Naive thymus-derived CD4-positive, alpha-beta T cell (primary cell): Measurements from ENCODE around the gene HDAC10. TPM values are rescaled to one million over a fixed set of nuclear protein-coding genes. Genes with fewer than 3 reads are reported as not detected.

Experiments used
- ATAC-seq: fragments of 150-1000 bp; cut with Tn5 transposase; 2 replicates; pipeline ENCODE4 v1.10.0; 2021; ENCODE audit warnings: mild to moderate bottlenecking, moderate library complexity
- CTCF ChIA-PET: fragments of 350-600 bp; sonication (Branson Sonifier 250); formaldehyde crosslinking; loops from one replicate; lab custom pipeline; 2021; ENCODE audit warnings: antibody characterized with exemption; lab: Charles Lee
- POLR2A ChIA-PET: fragments of 350-600 bp; sonication (Branson Sonifier 250); formaldehyde crosslinking; loops from one replicate; lab custom pipeline; 2021; ENCODE audit warnings: antibody characterized with exemption, inconsistent platforms; lab: Charles Lee
- DNase-seq, 9 donors: peaks; one replicate each; pipeline versions ENCODE4 v3.0.0 to v3.0.0-alpha.2; 2020 to 2022; ENCODE audit warnings: mixed read lengths in 1 of 9
- H3K27ac ChIP-seq: one replicate; pipeline ENCODE4 v1.7.0; 2013; ENCODE audit warnings: mild to moderate bottlenecking, low read depth, low read length, moderate library complexity
- H3K27me3 ChIP-seq, 2 donors: one replicate each; pipeline ENCODE4 v1.7.0; 2013; ENCODE audit warnings: low read length in 2 of 2, mild to moderate bottlenecking in 2 of 2, moderate library complexity in 2 of 2; ENCODE audit not compliant: control insufficient read depth in 2 of 2, insufficient read depth in 2 of 2
- H3K36me3 ChIP-seq, 3 experiments: 1 replicate in 2 of 3; 2 replicates in 1 of 3; pipeline ENCODE4 v1.7.0; 2013; ENCODE audit warnings: low read length in 3 of 3, mild to moderate bottlenecking in 3 of 3, moderate library complexity in 1 of 3; ENCODE audit not compliant: insufficient read depth in 3 of 3, control insufficient read depth in 2 of 3
- H3K4me1 ChIP-seq, 2 donors: one replicate each; pipeline ENCODE4 v1.7.0; 2013; ENCODE audit warnings: low read length in 2 of 2, mild to moderate bottlenecking in 2 of 2, moderate library complexity in 1 of 2; ENCODE audit not compliant: control insufficient read depth in 2 of 2, insufficient read depth in 2 of 2
- H3K4me3 ChIP-seq: 2 replicates; pipeline ENCODE4 v1.7.0; 2013; ENCODE audit warnings: mild to moderate bottlenecking, low read length
- H3K9me3 ChIP-seq, 3 experiments: 1 replicate in 2 of 3; 2 replicates in 1 of 3; pipeline ENCODE4 v1.7.0; 2013; ENCODE audit warnings: low read length in 3 of 3; ENCODE audit not compliant: control insufficient read depth in 2 of 3
- H3K27ac Mint-ChIP-seq, 9 donors: one replicate each; pipeline ENCODE4 v1.8.0; 2020 to 2022; ENCODE audit warnings: mixed read lengths in 9 of 9, mild to moderate bottlenecking in 8 of 9, moderate library complexity in 5 of 9, inconsistent platforms in 2 of 9
- H3K27me3 Mint-ChIP-seq, 5 donors: one replicate each; pipeline ENCODE4 v1.8.0; 2021 to 2022; ENCODE audit warnings: mixed read lengths in 5 of 5, mild to moderate bottlenecking in 1 of 5
- H3K36me3 Mint-ChIP-seq, 5 donors: one replicate each; pipeline ENCODE4 v1.8.0; 2020 to 2022; ENCODE audit warnings: mixed read lengths in 5 of 5, mild to moderate bottlenecking in 3 of 5, inconsistent platforms in 1 of 5
- H3K4me1 Mint-ChIP-seq, 7 donors: one replicate each; pipeline ENCODE4 v1.8.0; 2020 to 2022; ENCODE audit warnings: mixed read lengths in 7 of 7, mild to moderate bottlenecking in 3 of 7, inconsistent platforms in 1 of 7
- H3K4me3 Mint-ChIP-seq, 10 donors: one replicate each; pipeline ENCODE4 v1.8.0; 2020 to 2022; ENCODE audit warnings: mild to moderate bottlenecking in 10 of 10, mixed read lengths in 10 of 10, moderate library complexity in 6 of 10, inconsistent platforms in 2 of 10
- H3K9me3 Mint-ChIP-seq, 11 donors: one replicate each; pipeline ENCODE4 v1.8.0; 2020 to 2022; ENCODE audit warnings: mixed read lengths in 11 of 11, mild to moderate bottlenecking in 4 of 11, inconsistent platforms in 1 of 11, moderate library complexity in 1 of 11
- intact Hi-C, 2 donors: fragments of 100-400 bp; cut with micrococcal nuclease; formaldehyde crosslinking; loops; one replicate each; pipeline ENCODE4 v1.15.1; 2023
- polyA plus RNA-seq, 2 donors: library from polyadenylated mRNA; unstranded; fragments of 300-500 nt; fragmentation: Illumina TruSeq; gene quantifications; one replicate each; pipeline ENCODE4 v1.2.3, GENCODE V29; 2021
- total RNA-seq, 6 experiments: library from RNA in 5 of 6; stranded (reverse) in 5 of 6; gene quantifications; 1 replicate in 5 of 6; 2 replicates in 1 of 6; pipeline ENCODE4 v1.2.3 and lab custom pipeline; 2021 to 2026

The HDAC10 gene
- total and polyA plus RNA-seq, 7 experiments from 2014 or later: 7.1 to 139 (median 98.7) TPM

DNA sequence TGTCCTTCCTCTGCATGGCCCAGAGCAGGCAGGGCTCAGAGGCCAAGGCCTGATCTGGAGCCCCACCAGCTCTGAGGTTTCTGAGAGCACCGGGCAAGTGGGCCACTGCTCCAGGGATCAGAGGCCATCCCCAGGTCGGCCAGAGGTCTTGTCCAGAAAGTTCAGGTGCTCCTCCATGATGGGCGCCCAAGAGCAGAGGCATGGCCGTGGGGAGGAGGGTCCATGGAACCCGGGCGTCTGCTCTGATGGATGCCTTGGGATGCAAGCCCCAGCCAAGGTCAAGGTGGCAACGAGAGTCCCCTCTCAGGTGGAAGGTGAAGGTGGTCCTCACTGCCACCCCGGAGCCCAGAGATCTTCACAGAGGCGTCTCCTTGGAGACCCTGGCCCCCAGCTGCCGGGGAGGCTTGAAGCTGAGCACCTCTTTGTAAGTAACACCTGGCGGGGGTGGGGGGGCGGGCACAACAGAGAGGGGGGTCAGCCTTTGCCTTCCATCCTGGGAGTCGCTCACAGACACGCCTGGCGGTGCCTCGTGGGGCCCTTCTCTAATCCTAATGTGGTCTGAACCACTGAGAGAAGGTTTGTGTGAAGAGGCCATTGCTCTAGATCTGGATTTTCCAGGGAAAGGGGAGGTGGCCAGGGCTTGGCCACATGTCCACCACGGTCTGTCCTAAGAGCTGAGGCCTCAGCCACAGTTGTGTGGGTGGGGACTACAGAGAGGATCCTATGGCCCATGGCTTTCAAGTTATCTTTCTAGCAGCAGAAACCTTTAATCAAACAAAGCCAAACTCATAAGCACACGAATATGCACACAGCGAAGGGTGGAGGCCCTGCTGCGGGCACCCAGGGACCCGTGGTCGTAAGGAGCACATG lies 2.2 kb upstream of the HDAC10 start:
- H3K4me1 ChIP-seq: peaks cover 15 to 24% of the 10 kb centered on the region in 2 donors
- Mint-ChIP-seq H3K36me3 (peaks cover 0 to 1% (median 0%) of the 10 kb centered on the region in 5 donors), H3K4me3 (no peak overlapping the region), H3K27ac (peak overlapping the region in 2 of 9 donors; percentile 65 to 77), H3K27me3 (peaks cover 0 to 4% (median 0%) of the 10 kb centered on the region in 5 donors), H3K9me3 (no peaks in the 10 kb centered on the region), H3K4me1 (peaks cover 0 to 15% (median 6%) of the 10 kb centered on the region in 7 donors)
- no peaks in the 10 kb centered on the region for H3K9me3 ChIP-seq
- H3K36me3 ChIP-seq: peaks cover 0 to 9% (median 0%) of the 10 kb centered on the region in 3 experiments
- DNase-seq: no peak
- no peak overlapping the region for H3K4me3 ChIP-seq
- ChIA-PET POLR2A (interaction anchor here (0.6 to 3.6 kb wide), 4 partner anchors 14 to 368 kb away, joined by 3 to 24 read pairs (median 3); no protein-coding TSS in a partner anchor), CTCF (interaction anchor here (0.7 to 2.6 kb wide), 7 partner anchors 13 to 367 kb away, joined by 3 to 18 read pairs (median 4); no protein-coding TSS in a partner anchor)
- no peak for ATAC-seq
- no peaks in the 10 kb centered on the region for H3K27me3 ChIP-seq
- no peak overlapping the region for H3K27ac ChIP-seq
- intact Hi-C loops: loop anchor here (5.0 kb wide), 2 partner anchors 59 to 274 kb away; partner anchors contain the start of gene SCO2 (in 1 of the 2)

GRCh38 chr22:50252082-50253045 lies 1.3 kb upstream of the HDAC10 start:
- Histone ChIP-seq H3K4me3 (no peak overlapping the region), H3K27me3 (no peaks in the 10 kb centered on the region), H3K36me3 (peaks cover 0 to 18% (median 0%) of the 10 kb centered on the region in 3 experiments), H3K9me3 (no peaks in the 10 kb centered on the region), H3K27ac (peak overlapping the region; percentile 71), H3K4me1 (peaks cover 21 to 32% of the 10 kb centered on the region in 2 donors)
- Mint-ChIP-seq H3K36me3 (peaks cover 0 to 3% (median 0%) of the 10 kb centered on the region in 5 donors), H3K4me3 (peak overlapping the region; percentile 26 to 83 (median 66)), H3K27me3 (peaks cover 0 to 2% (median 0%) of the 10 kb centered on the region in 5 donors), H3K4me1 (peaks cover under 1 to 22% (median 10%) of the 10 kb centered on the region in 7 donors), H3K27ac (peak overlapping the region in 5 of 9 donors; percentile 31 to 76 (median 34)), H3K9me3 (no peaks in the 10 kb centered on the region)
- POLR2A ChIA-PET: interaction anchor here (0.6 to 3.6 kb wide), 12 partner anchors 10 to 372 kb away, joined by 3 to 24 read pairs (median 6); partner anchors contain the start of gene SCO2
- intact Hi-C loops: loop anchor here (1.0 to 5.0 kb wide), 10 partner anchors 8 to 439 kb away; partner anchors contain the start of genes DENND6B (in 1 of the 2), MAPK11 (in 1 of the 2) and SCO2 (in 1 of the 2)
- peak; percentile 50 to 73 (median 63) for DNase-seq
- CTCF ChIA-PET: interaction anchor here (0.7 to 2.6 kb wide), 11 partner anchors 10 to 439 kb away, joined by 3 to 18 read pairs (median 4); partner anchors contain the start of genes LMF2 and NCAPH2
- peak; percentile 81 for ATAC-seq

GRCh38 chr22:50251477-50252081 lies 514 bp upstream of the HDAC10 start:
- Mint-ChIP-seq H3K27me3 (no peaks in the 10 kb centered on the region), H3K9me3 (no peaks in the 10 kb centered on the region), H3K36me3 (peaks cover 0 to 3% (median 0%) of the 10 kb centered on the region in 5 donors), H3K27ac (peak overlapping the region in 4 of 9 donors; percentile 31 to 76 (median 70)), H3K4me3 (peak overlapping the region; percentile 17 to 83 (median 66)), H3K4me1 (peaks cover 4 to 26% (median 15%) of the 10 kb centered on the region in 7 donors)
- peaks cover 0 to 24% (median 0%) of the 10 kb centered on the region in 3 experiments for H3K36me3 ChIP-seq
- intact Hi-C loops: loop anchor here (1.0 to 5.0 kb wide), 11 partner anchors 7 to 440 kb away; partner anchors contain the start of genes MAPK11 (in 2 of the 2), DENND6B (in 1 of the 2) and SCO2 (in 1 of the 2)
- CTCF ChIA-PET: interaction anchor here (0.7 to 2.6 kb wide), 12 partner anchors 9 to 440 kb away, joined by 3 to 18 read pairs (median 4); partner anchors contain the start of genes LMF2, NCAPH2 and SCO2
- H3K4me3 ChIP-seq: peak overlapping the region; percentile 71
- H3K9me3 ChIP-seq: no peaks in the 10 kb centered on the region
- DNase-seq (peak in 2 of 9 donors; percentile 18 to 38), ATAC-seq (no peak)
- no peaks in the 10 kb centered on the region for H3K27me3 ChIP-seq
- peaks cover 23 to 33% of the 10 kb centered on the region in 2 donors for H3K4me1 ChIP-seq
- POLR2A ChIA-PET: interaction anchor here (0.8 to 3.6 kb wide), 14 partner anchors 9 to 372 kb away, joined by 3 to 24 read pairs (median 6); partner anchors contain the start of gene SCO2
- H3K27ac ChIP-seq: peak overlapping the region; percentile 71

DNA sequence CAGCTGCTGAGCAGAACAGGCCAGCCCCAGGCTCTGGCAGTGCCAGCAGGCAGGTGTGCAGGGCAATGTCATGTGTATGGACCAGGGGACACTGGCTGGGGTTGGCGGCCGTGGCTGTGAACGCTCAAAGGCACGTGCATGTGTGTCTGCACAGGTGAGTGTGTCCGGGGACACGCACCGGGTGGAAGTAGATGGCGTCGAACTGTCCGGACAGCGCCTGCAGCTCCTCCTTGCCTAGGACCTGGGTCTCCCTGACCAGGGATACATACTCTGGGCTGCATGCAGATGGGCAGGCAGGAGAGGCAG lies 863 bp downstream of the HDAC10 start:
- peaks cover 4 to 26% (median 17%) of the 10 kb centered on the region in 7 donors for H3K4me1 Mint-ChIP-seq
- no peak for ATAC-seq
- H3K9me3 ChIP-seq: no peaks in the 10 kb centered on the region
- H3K36me3 Mint-ChIP-seq: peaks cover 0 to 3% (median 0%) of the 10 kb centered on the region in 5 donors
- no peaks in the 10 kb centered on the region for H3K27me3 ChIP-seq
- ChIA-PET CTCF (interaction anchor here (0.9 to 2.2 kb wide), 4 partner anchors 7 to 370 kb away, joined by 3 to 10 read pairs (median 6); no protein-coding TSS in a partner anchor), POLR2A (interaction anchor here (1.0 to 3.6 kb wide), 9 partner anchors 9 to 371 kb away, joined by 3 to 24 read pairs (median 8); partner anchors contain the start of genes NCAPH2 and SCO2)
- H3K36me3 ChIP-seq: peaks cover 0 to 34% (median 0%) of the 10 kb centered on the region in 3 experiments
- intact Hi-C loops: loop anchor here (5.0 kb wide), 2 partner anchors 62 to 277 kb away; partner anchors contain the start of gene SCO2 (in 1 of the 2)
- peak overlapping the region; percentile 61 to 88 (median 80) for H3K4me3 Mint-ChIP-seq
- no peaks in the 10 kb centered on the region for H3K27me3 Mint-ChIP-seq
- H3K27ac ChIP-seq: peak overlapping the region; percentile 71
- peak overlapping the region in 3 of 9 donors; percentile 54 to 69 (median 66) for H3K27ac Mint-ChIP-seq
- H3K4me1 ChIP-seq: peaks cover 29 to 43% of the 10 kb centered on the region in 2 donors
- no peak for DNase-seq
- H3K9me3 Mint-ChIP-seq: no peaks in the 10 kb centered on the region
- H3K4me3 ChIP-seq: peak overlapping the region; percentile 71
